Dedifferentiated amniotic fluid mesenchymal stem cell (primary cell): ENCODE measurements around the gene TMEM143.

Experiments used
- DNase-seq: peaks from one replicate; pipeline ENCODE4 v3.0.0-alpha.2; 2016; ENCODE audit errors: extremely low spot score

The TMEM143 gene

DNA sequence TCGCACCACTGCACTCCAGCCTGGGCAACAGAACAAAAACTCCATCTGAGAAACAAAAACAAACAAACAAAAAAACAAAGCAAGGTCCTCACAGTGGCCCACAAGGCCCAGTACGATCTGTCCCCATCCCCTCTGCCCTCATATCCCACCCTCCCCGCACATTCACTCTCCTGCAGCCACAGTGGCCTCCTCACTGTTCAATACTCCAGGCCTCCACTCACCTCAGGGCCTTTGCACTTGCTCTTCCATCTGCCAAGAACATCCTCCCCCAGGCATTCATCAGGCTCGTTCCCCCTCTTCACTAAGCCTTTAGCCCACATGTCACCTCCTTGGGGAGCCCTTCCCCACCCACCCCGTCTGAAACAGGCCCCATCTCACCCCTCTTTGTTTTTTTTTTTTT is 4.6 kb downstream of the TMEM143 start:
- DNase-seq, result no peak

DNA sequence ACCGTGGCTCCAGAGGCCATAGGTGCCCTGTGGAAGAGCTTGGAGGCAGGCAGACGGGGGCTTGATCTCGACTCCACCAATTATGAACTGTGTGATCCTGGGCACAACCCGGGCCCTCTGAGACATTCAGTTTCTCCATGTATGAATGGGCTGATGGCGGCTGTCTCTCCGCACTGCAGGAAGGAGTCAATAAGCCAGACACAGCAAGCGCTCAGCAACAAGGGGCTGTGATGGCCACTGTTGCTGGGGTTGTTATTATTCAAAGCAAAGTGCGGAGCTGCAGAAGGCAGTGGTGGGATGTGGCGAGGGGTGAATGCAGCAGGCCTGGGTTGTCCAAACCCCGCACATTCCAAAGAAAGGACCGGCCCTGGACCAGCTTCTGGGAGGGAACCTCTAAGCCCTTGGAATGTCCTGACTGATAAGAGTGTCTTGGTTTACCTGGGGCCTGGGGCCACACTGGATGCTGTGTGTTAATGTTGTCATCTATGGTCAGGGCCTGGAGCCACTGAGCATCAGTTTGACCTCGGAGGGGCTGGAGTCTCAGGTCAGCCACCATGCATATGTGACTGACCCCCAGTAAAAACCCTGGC is 8.3 kb downstream of the TMEM143 start:
- DNase-seq, result no peak

DNA sequence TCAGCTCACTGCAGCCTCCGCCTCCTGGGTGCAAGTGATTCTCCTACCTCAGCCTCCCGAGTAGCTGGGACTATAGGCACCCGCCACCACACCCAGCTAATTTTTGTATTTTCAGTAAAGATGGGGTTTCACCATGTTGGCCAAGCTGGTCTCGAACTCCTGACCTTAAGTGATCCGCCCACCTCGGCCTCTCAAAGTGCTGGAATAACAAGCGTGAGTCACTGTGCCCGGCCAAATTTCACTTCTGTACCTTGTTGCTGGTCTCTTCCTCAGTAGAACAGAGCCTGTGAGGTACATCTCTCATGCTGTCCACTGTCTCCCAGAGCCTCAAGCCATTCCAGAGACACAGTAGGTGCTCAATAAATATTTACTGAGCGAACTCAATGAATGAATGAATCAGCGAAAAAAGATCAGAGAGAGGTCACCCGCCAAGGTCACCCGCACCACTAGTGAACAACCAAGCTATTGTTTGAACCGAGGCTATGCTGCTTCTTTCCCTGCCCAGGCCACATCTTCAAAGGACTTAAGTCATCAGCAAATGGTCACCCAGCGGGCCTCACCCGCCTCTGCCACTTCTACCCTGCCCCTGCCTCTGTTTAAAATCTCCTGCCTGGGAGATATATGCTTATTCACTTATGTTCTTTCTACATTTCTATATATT is 9.3 kb downstream of the TMEM143 start:
- DNase-seq, result no peak

DNA sequence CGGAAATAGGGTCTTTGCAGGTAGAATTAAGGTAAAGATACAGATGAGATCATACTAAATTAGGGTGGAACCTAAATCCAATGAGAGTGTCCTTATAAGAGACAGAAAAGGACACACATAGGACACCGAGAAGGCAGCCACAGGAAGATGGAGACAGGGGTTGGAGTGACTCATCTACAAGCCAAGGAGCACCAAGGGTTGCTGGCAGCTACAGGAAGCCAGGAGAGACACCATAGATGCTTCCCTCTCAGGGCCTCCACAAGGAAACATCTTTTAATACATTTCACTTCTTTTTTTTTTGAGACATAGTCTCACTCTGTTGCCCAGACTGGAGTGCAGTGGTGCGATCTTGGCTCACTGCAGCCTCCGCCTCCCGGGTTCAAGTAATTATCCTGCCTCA is 10.1 kb downstream of the TMEM143 start:
- DNase-seq, result no peak

- no peak for DNase-seq
Observed at GRCh38 chr19:48351341-48351752, 12.4 kb downstream of the TMEM143 start.

GRCh38 chr19:48350856-48351255 is 12.9 kb downstream of the TMEM143 start:
- DNase-seq, result no peak

GRCh38 chr19:48348737-48349136 is 15.0 kb downstream of the TMEM143 start:
- DNase-seq, result no peak

- no peak for DNase-seq
Observed at GRCh38 chr19:48348045-48348444, 15.7 kb downstream of the TMEM143 start.

DNA sequence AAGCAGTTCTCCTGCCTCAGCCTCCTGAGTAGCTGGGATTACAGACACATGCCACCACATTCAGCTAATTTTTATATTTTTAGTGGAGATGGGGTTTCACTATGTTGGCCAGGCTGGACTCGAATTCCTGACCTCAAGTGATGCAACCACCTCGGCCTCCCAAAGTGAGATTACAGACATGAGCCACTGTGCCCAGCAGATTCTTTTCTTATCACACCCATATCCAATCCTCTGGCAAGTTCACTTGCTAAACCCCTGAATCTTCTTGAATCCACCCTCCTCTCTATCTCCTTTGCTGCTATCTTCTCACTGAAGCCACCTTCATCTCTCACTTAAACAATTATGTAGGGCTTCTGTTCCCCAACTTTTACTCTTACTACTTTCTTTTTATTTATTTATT is 17.5 kb downstream of the TMEM143 start:
- no peak for DNase-seq

DNA sequence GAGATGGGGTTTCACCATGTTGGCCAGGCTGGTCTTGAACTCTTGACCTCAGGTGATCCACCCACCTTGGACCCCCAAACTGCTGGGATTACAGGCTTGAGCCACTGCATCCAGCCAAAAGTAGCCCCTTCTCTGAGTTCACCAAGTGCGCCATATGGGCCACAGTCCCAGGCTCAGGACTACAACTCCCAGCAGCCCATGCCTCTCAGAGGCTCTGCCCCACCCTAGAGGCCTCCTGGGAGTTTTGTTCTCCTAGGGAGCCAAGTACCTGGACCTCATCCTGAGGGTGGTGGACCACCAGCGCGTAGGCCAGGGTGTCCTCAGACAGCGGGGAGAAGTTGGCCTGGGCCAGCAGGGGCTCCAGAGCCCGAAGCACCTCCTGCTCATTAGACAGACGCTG is 18.8 kb downstream of the TMEM143 start:
- DNase-seq, result no peak

GRCh38 chr19:48342841-48343540 is 20.7 kb downstream of the TMEM143 start:
- DNase-seq, result no peak

- no peak for DNase-seq
Observed at GRCh38 chr19:48342414-48342738, 21.4 kb downstream of the TMEM143 start.

DNA sequence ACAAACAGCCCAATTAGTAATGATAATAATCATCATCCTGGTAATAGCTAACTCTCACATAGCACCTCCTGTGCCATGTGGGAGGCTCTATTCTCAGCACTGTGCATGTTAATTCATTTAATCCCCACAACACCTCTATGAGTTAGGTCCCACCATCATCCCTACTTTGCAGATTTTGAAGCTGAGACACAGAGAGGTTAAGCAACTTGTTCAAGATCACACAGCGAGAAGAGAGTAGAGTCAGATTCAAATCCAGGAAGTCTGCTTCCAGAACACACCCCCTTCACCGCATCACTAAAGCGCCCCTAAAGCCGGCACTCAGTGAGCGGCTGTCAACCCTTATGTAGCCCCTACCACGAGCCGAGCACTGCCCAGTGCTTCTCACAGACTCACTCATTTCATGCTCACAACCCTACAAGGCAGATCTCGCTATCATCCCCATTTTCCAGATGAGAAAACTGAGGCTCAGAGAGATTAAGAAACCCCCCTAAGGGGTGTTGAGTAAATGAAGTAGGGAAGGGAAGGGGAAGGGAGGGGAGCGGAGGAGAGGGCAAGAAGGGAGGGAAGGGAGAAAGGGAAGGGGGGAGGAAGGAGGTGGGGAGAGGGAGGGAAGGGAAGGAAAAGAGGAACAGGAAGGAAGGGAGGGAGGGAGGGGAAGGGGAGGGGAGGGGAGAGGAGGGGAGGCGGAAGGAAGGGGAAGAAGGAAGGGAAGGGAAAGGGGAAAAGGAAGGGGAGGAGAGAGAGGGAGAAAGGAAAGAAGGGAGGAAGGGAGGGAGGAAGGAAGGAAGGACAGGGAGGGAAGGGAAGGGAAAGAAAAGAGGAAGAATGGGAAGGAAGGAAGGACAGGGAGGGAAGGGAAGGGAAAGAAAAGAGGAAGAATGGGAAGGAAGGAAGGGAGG is 22.0 kb downstream of the TMEM143 start:
- DNase-seq, result no peak

GRCh38 chr19:48340995-48341394 is 22.7 kb downstream of the TMEM143 start:
- DNase-seq, result no peak

DNA sequence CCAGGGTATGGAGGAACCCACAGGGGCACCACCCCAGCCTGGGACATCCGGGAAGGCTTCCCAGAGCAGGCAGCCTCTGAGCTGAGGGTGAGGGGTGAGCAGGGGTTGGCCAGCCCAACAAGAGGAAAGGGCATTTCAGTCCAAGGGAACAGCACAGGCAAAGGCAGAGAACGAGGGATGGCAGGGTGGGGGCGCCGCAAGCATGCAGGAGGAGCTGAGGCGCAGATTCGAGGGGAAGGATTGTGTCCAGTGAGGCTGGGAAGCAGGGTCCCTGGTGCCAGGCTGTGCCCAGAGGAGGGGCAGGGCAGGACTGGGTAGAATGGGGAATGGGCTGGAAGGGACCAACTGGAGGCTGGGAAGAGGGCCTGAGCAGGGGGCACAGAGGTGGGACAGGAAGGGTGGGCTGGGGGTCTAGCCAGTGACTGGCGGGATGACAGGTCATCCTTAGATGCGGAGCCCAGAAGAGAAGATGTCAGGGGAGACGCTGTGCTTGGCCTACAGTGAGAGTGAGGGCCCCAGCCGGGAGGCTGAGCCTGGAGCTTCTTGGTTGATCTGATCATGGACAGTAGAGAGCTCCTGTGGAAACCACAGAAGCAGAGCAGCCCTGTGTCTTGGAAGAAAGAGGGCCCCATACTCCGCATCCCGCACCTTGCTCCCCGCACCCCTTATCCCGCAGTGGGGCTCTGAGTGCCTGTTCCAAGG is 24.8 kb downstream of the TMEM143 start:
- DNase-seq, result no peak

- DNase-seq, result no peak
Observed at GRCh38 chr19:48338253-48338755, 25.4 kb downstream of the TMEM143 start.

- DNase-seq, result peak; percentile 81
Observed at GRCh38 chr19:48333467-48334384, 30.0 kb downstream of the TMEM143 start.

- DNase-seq, result peak; percentile 92
Observed at GRCh38 chr19:48332662-48333466, 30.9 kb downstream of the TMEM143 start.

- no peak for DNase-seq
Observed at GRCh38 chr19:48332351-48332661, 31.4 kb downstream of the TMEM143 start.
